GM12891 (cell line): ENCODE measurements around the gene FTO.

Experiments used
- DNase-seq: peaks from one replicate; pipeline ENCODE4 v3.0.0; 2011; ENCODE audit warnings: low spot score; ENCODE audit not compliant: insufficient read length
- FAIRE-seq: peaks from 2 replicates; lab custom pipeline; 2011; peaks lifted over from hg19 to GRCh38; lab: Jason Lieb, UNC
- PAX5 ChIP-seq: IDR thresholded peaks from 2 replicates; pipeline ENCODE4 v1.6.1; 2011; ENCODE audit warnings: low read length, moderate library complexity, mild to moderate bottlenecking; ENCODE audit not compliant: insufficient read depth, severe bottlenecking
- POLR2A ChIP-seq: IDR thresholded peaks from 2 replicates; pipeline ENCODE4 v1.6.1; 2011; ENCODE audit warnings: low read depth, low read length, control low read depth
- POLR2AphosphoS5 ChIP-seq: IDR thresholded peaks from 2 replicates; pipeline ENCODE4 v1.6.1; 2011; ENCODE audit warnings: low read depth, low read length, control low read depth
- POU2F2 ChIP-seq: IDR thresholded peaks from 2 replicates; pipeline ENCODE4 v1.6.1; 2011; ENCODE audit warnings: low read depth, mild to moderate bottlenecking, control low read depth, low read length, moderate library complexity
- SPI1 ChIP-seq: IDR thresholded peaks from 2 replicates; pipeline ENCODE4 v1.6.1; 2011; ENCODE audit warnings: low read depth, low read length, control low read depth
- TAF1 ChIP-seq: IDR thresholded peaks from 2 replicates; pipeline ENCODE4 v1.6.1; 2011; ENCODE audit warnings: low read depth, low read length, control low read depth

FTO gene

GRCh38 chr16:53766304-53767016, 62.5 kb downstream of the FTO start:
- TF ChIP-seq TAF1 (no peak), POLR2A (no peak), POLR2AphosphoS5 (no peak), SPI1 (no peak), POU2F2 (no peak), PAX5 (no peak)
- FAIRE-seq: no peak
- no peak for DNase-seq

- no peak for FAIRE-seq
- TF ChIP-seq SPI1 (no peak), POU2F2 (no peak), PAX5 (no peak)
- DNase-seq: no peak
These were observed 64.2 kb downstream of the FTO start for GRCh38 chr16:53768167-53768566.

GRCh38 chr16:53768593-53768992, 64.6 kb downstream of the FTO start:
- no peak for FAIRE-seq
- DNase-seq: no peak

GRCh38 chr16:53769185-53769584, 65.2 kb downstream of the FTO start:
- no peak for FAIRE-seq
- no peak for TF ChIP-seq SPI1
- TF ChIP-seq POLR2AphosphoS5: no peak
- TF ChIP-seq POLR2A: no peak
- no peak for TF ChIP-seq PAX5
- TF ChIP-seq TAF1: no peak
- TF ChIP-seq POU2F2: no peak
- no peak for DNase-seq

More at GRCh38 chr16:53768593-53768992, 64.6 kb downstream of the FTO start:
- no peak for TF ChIP-seq SPI1
- no peak for TF ChIP-seq POU2F2
- no peak for TF ChIP-seq TAF1
- no peak for TF ChIP-seq POLR2AphosphoS5
- no peak for TF ChIP-seq POLR2A
- TF ChIP-seq PAX5: no peak

GRCh38 chr16:53769787-53770186, 65.8 kb downstream of the FTO start:
- no peak for TF ChIP-seq PAX5
- no peak for TF ChIP-seq POU2F2
- TF ChIP-seq TAF1: no peak
- TF ChIP-seq POLR2AphosphoS5: no peak
- TF ChIP-seq SPI1: no peak
- no peak for TF ChIP-seq POLR2A
- no peak for FAIRE-seq
- no peak for DNase-seq

GRCh38 chr16:53770641-53771040, 66.7 kb downstream of the FTO start:
- no peak for TF ChIP-seq TAF1
- no peak for TF ChIP-seq POU2F2
- no peak for TF ChIP-seq POLR2AphosphoS5
- no peak for TF ChIP-seq SPI1
- TF ChIP-seq POLR2A: no peak
- no peak for TF ChIP-seq PAX5
- no peak for FAIRE-seq
- DNase-seq: no peak

GRCh38 chr16:53771655-53772497, 67.9 kb downstream of the FTO start:
- no peak for TF ChIP-seq POU2F2
- TF ChIP-seq POLR2AphosphoS5: no peak
- TF ChIP-seq POLR2A: no peak
- TF ChIP-seq PAX5: no peak
- TF ChIP-seq SPI1: no peak
- TF ChIP-seq TAF1: no peak
- FAIRE-seq: no peak
- DNase-seq: no peak

- FAIRE-seq (peak; percentile 76), DNase-seq (no peak)
- no peak for TF ChIP-seq TAF1
- TF ChIP-seq POU2F2: no peak
- no peak for TF ChIP-seq SPI1
- TF ChIP-seq POLR2AphosphoS5: no peak
- TF ChIP-seq PAX5: no peak
- no peak for TF ChIP-seq POLR2A
These were observed 69.3 kb downstream of the FTO start for GRCh38 chr16:53773150-53773846.

GRCh38 chr16:53773881-53774280, 69.9 kb downstream of the FTO start:
- FAIRE-seq (no peak), DNase-seq (no peak)
- TF ChIP-seq SPI1 (no peak), TAF1 (no peak), POLR2AphosphoS5 (no peak), POLR2A (no peak), POU2F2 (no peak), PAX5 (no peak)
